A549 (cell line): Measurements from ENCODE around the gene IFRD1. TPM values are rescaled to one million over a fixed set of nuclear protein-coding genes. Genes with fewer than 3 reads are reported as not detected.

Source experiments
- ATAC-seq, 2 experiments: fragments of 200-7000 bp in 1 of 2; fragments of >200 bp in 1 of 2; cut with Nextera tagmentation in 1 of 2; cut with Tn5 transposase in 1 of 2; 3 replicates each; pipeline versions ENCODE4 v1.8.0 to v1.9.1; 2018 to 2020; ENCODE audit warnings: mild to moderate bottlenecking in 1 of 2, moderate library complexity in 1 of 2
- CTCF ChIA-PET: fragments of 300-600 bp; sonication (Branson Sonifier 250); formaldehyde crosslinking; extraction: SDS; loops from one replicate; lab custom pipeline; 2021; ENCODE audit warnings: antibody characterized with exemption, inconsistent platforms; lab: Yijun Ruan, JAX
- POLR2A ChIA-PET: fragments of 350-600 bp; formaldehyde crosslinking; extraction: SDS; loops from one replicate; lab custom pipeline; 2021; ENCODE audit warnings: antibody characterized with exemption, inconsistent platforms; lab: Yijun Ruan, JAX
- DNase-seq, 2 experiments: peaks; one replicate each; pipeline versions ENCODE4 v3.0.0 to v3.0.0-alpha.2; 2011 to 2016; ENCODE audit warnings: low read depth in 1 of 2, low spot score in 1 of 2
- FAIRE-seq: peaks from 2 replicates; lab custom pipeline; 2011; peaks lifted over from hg19 to GRCh38; lab: Jason Lieb, UNC
- H3K27ac ChIP-seq, 2 experiments: fragments of >200 bp; sonication (Bioruptor Twin); formaldehyde crosslinking; 3 replicates each; pipeline ENCODE4 v1.5.1; 2016 to 2017
- H3K4me1 ChIP-seq: fragments of >200 bp; sonication (Bioruptor Twin); formaldehyde crosslinking; 3 replicates; pipeline ENCODE4 v1.6.1; 2016
- H3K4me2 ChIP-seq: fragments of >200 bp; sonication (Bioruptor Twin); formaldehyde crosslinking; 3 replicates; pipeline ENCODE4 v1.6.1; 2016
- H3K4me3 ChIP-seq: fragments of >200 bp; sonication (Bioruptor Twin); formaldehyde crosslinking; 3 replicates; pipeline ENCODE4 v1.5.1; 2016
- H3K9me3 ChIP-seq: fragments of >200 bp; sonication (Bioruptor Twin); formaldehyde crosslinking; 3 replicates; pipeline ENCODE4 v1.6.1; 2016
- CBX2 ChIP-seq: fragments of 200-600 bp; sonication (generic); IDR thresholded peaks from 2 replicates; pipeline ENCODE4 v1.6.1; 2016; ENCODE audit warnings: low read depth, mild to moderate bottlenecking, borderline replicate concordance
- CHD4 ChIP-seq: fragments of 200-600 bp; sonication (generic); IDR thresholded peaks from 2 replicates; pipeline ENCODE4 v1.6.1; 2016; ENCODE audit warnings: antibody characterized with exemption, mild to moderate bottlenecking, borderline replicate concordance
- CTCF ChIP-seq: fragments of >200 bp; sonication (Bioruptor Twin); formaldehyde crosslinking; IDR thresholded peaks from 3 replicates; pipeline ENCODE4 v1.5.1; 2016
- EHMT2 ChIP-seq: fragments of 200-600 bp; sonication (generic); IDR thresholded peaks from 2 replicates; pipeline ENCODE4 v1.6.1; 2016; ENCODE audit warnings: antibody characterized with exemption, low read depth, mild to moderate bottlenecking, moderate library complexity
- ESRRA ChIP-seq: fragments of 150-350 bp; IDR thresholded peaks from 2 replicates; pipeline ENCODE4 v1.6.1; 2014; ENCODE audit warnings: mild to moderate bottlenecking, low read length, borderline replicate concordance
- FOSB ChIP-seq: fragments of 250-450 bp; sonication (Bioruptor Pico); IDR thresholded peaks from 2 replicates; pipeline ENCODE4 v1.5.0; 2020; ENCODE audit warnings: mild to moderate bottlenecking, moderate library complexity
- FOSL2 ChIP-seq, 2 experiments: fragments of 450-650 bp in 1 of 2; fragments of >200 bp in 1 of 2; sonication (Bioruptor Twin) in 1 of 2; formaldehyde crosslinking; IDR thresholded peaks; 2 replicates each; pipeline versions ENCODE4 v1.5.0 to v1.6.1; 2016 to 2020; ENCODE audit warnings: mild to moderate bottlenecking in 1 of 2, moderate library complexity in 1 of 2
- HDAC2 ChIP-seq: fragments of 200-600 bp; sonication (generic); IDR thresholded peaks from 2 replicates; pipeline ENCODE4 v1.6.1; 2016
- HOXA7 ChIP-seq: fragments of 250-450 bp; sonication (Bioruptor Pico); IDR thresholded peaks from 2 replicates; pipeline ENCODE4 v1.5.0; 2020; ENCODE audit warnings: mild to moderate bottlenecking, moderate library complexity
- KDM5A ChIP-seq: fragments of 200-600 bp; sonication (generic); IDR thresholded peaks from 2 replicates; pipeline ENCODE4 v1.6.1; 2016; ENCODE audit warnings: antibody characterized with exemption, mild to moderate bottlenecking
- MAFK ChIP-seq: fragments of 450-650 bp; IDR thresholded peaks from 2 replicates; pipeline ENCODE4 v1.6.1; 2014; ENCODE audit not compliant: partially characterized antibody
- POLR2A ChIP-seq: IDR thresholded peaks from 2 replicates; pipeline ENCODE4 v1.6.1; 2012; ENCODE audit warnings: mild to moderate bottlenecking, low read length
- RARB ChIP-seq: fragments of 250-450 bp; sonication (Bioruptor Pico); IDR thresholded peaks from 2 replicates; pipeline ENCODE4 v1.8.0; 2021; ENCODE audit warnings: mild to moderate bottlenecking, moderate library complexity
- SMC3 ChIP-seq: fragments of >200 bp; sonication (Bioruptor Twin); formaldehyde crosslinking; IDR thresholded peaks from 3 replicates; pipeline ENCODE4 v1.6.1; 2018; ENCODE audit warnings: inconsistent platforms
- SREBF2 ChIP-seq: fragments of 450-650 bp; IDR thresholded peaks from 2 replicates; pipeline ENCODE4 v1.6.1; 2014; ENCODE audit warnings: mild to moderate bottlenecking, moderate library complexity
- ZFP36 ChIP-seq: fragments of 450-650 bp; IDR thresholded peaks from 2 replicates; pipeline ENCODE4 v1.6.1; 2014; ENCODE audit warnings: borderline replicate concordance; ENCODE audit not compliant: partially characterized antibody
- ZSCAN20 ChIP-seq: fragments of 250-450 bp; sonication (Bioruptor Pico); IDR thresholded peaks from 2 replicates; pipeline ENCODE4 v1.8.0; 2022; ENCODE audit warnings: mild to moderate bottlenecking, moderate library complexity
- WGBS: methylation state at CpG from one replicate; pipeline ENCODE4 v1.1.6; 2017; ENCODE audit errors: missing lambda C conversion rate; 5-methylcytosine and 5-hydroxymethylcytosine counted together
- polyA plus RNA-seq, 4 experiments: library from polyadenylated mRNA; depleted of rRNA in 3 of 4; stranded (reverse); fragments of >200 nt; fragmentation: RNase III in 1 of 4; extraction: RNeasy Plus Mini Kit Qiagen cat#74134 plus additional on column Dnase treatment in 1 of 4; gene quantifications; 2 replicates in 3 of 4; 3 replicates in 1 of 4; pipeline ENCODE4 v1.2.3, GENCODE V29; 2011 to 2017

The IFRD1 gene
- polyA plus RNA-seq, 2 of the 4 experiments (the other 2 are of a cell fraction): 38.8 to 129 TPM

GRCh38 chr7:112404321-112404720, 45.9 kb upstream of the IFRD1 start:
- Histone ChIP-seq H3K4me2 (no peak overlapping the region), H3K9me3 (no peaks in the 10 kb centered on the region), H3K4me3 (no peak overlapping the region), H3K27ac (no peak overlapping the region), H3K4me1 (no peaks in the 10 kb centered on the region)
- no peak for ATAC-seq
- CTCF ChIA-PET: no interaction called here
- POLR2A ChIA-PET: no interaction called here
- TF ChIP-seq FOSL2 (IDR thresholded peaks at IDR 0.05) (no peak), FOSL2 (CRISPR knock-in tag; IDR thresholded peaks at IDR 0.05) (no peak), EHMT2 (no peak), RARB (CRISPR knock-in tag) (no peak), ZFP36 (no peak), CTCF (no peak), HDAC2 (no peak), CHD4 (no peak), ESRRA (no peak), SMC3 (no peak)
- no peak for FAIRE-seq
- no peak for DNase-seq

GRCh38 chr7:112405286-112405685, 45.0 kb upstream of the IFRD1 start:
- CTCF ChIA-PET: interaction anchor here (1.6 kb wide), 1 partner anchor 10 kb away, joined by 5 read pairs; no protein-coding TSS in a partner anchor
- POLR2A ChIA-PET: no interaction called here
- Histone ChIP-seq H3K4me3 (no peak overlapping the region), H3K4me2 (no peak overlapping the region), H3K9me3 (no peaks in the 10 kb centered on the region), H3K4me1 (no peaks in the 10 kb centered on the region), H3K27ac (no peak overlapping the region)
- DNase-seq (no peak), ATAC-seq (no peak), FAIRE-seq (no peak)
- WGBS: 79% methylated on average over 1 of the region's 1 CpG
- TF ChIP-seq EHMT2 (no peak), MAFK (no peak), FOSB (CRISPR knock-in tag) (no peak), ZFP36 (no peak), KDM5A (no peak), POLR2A (no peak), CTCF (no peak), SREBF2 (no peak)

GRCh38 chr7:112407261-112407660, 43.0 kb upstream of the IFRD1 start:
- ATAC-seq: no peak
- ChIA-PET POLR2A (no interaction called here), CTCF (interaction anchor here (0.5 to 3.3 kb wide), 4 partner anchors 11 to 644 kb away, joined by 3 to 22 read pairs (median 3); no protein-coding TSS in a partner anchor)
- no peak for DNase-seq
- Histone ChIP-seq H3K4me1 (no peaks in the 10 kb centered on the region), H3K4me3 (no peak overlapping the region), H3K9me3 (no peaks in the 10 kb centered on the region), H3K27ac (no peak overlapping the region), H3K4me2 (no peak overlapping the region)
- WGBS: 91% methylated on average over 1 of the region's 1 CpG
- TF ChIP-seq EHMT2 (no peak), SREBF2 (no peak), CBX2 (no peak), HOXA7 (CRISPR knock-in tag) (no peak), ZSCAN20 (CRISPR knock-in tag) (no peak)
- no peak for FAIRE-seq

GRCh38 chr7:112410092-112410491, 40.2 kb upstream of the IFRD1 start:
- no peak for FAIRE-seq
- no peak for ATAC-seq
- 76% methylated on average over 1 of the region's 1 CpG for WGBS

More at GRCh38 chr7:112410092-112410491, 40.2 kb upstream of the IFRD1 start:
- Histone ChIP-seq H3K4me1 (no peaks in the 10 kb centered on the region), H3K9me3 (no peaks in the 10 kb centered on the region), H3K4me2 (no peak overlapping the region), H3K4me3 (no peak overlapping the region), H3K27ac (no peak overlapping the region)
- DNase-seq: no peak
- ChIA-PET CTCF (interaction anchor here (0.7 to 2.0 kb wide), 14 partner anchors 9 to 679 kb away, joined by 3 to 12 read pairs (median 3); partner anchors contain the start of gene IFRD1), POLR2A (no interaction called here)
- TF ChIP-seq POLR2A: no peak
- TF ChIP-seq ZSCAN20 (CRISPR knock-in tag): no peak
